H1 (cell line): Measurements from ENCODE around the gene BCL6B. TPM values are rescaled to one million over a fixed set of nuclear protein-coding genes. Genes with fewer than 3 reads are reported as not detected.

Experiments
- CTCF ChIA-PET: fragments of 300-600 bp; sonication (Branson Sonifier 250); formaldehyde crosslinking; loops from one replicate; lab custom pipeline; 2021; ENCODE audit not compliant: partially characterized antibody; lab: Charles Lee
- POLR2A ChIA-PET: fragments of 300-600 bp; sonication (Branson Sonifier 250); formaldehyde crosslinking; loops from one replicate; lab custom pipeline; 2021; ENCODE audit warnings: inconsistent platforms; ENCODE audit not compliant: partially characterized antibody; lab: Charles Lee
- DNase-seq, 2 experiments: peaks; one replicate each; pipeline versions ENCODE4 v3.0.0 to v3.0.0-alpha.2; 2010 to 2022; ENCODE audit warnings: low spot score in 2 of 2, low read depth in 1 of 2, mixed read lengths in 1 of 2
- FAIRE-seq: peaks from 2 replicates; lab custom pipeline; 2011; peaks lifted over from hg19 to GRCh38; lab: Jason Lieb, UNC
- H2AFZ ChIP-seq: 2 replicates; pipeline ENCODE4 v1.8.1; 2012; ENCODE audit warnings: low read length, inconsistent platforms
- H2AK5ac ChIP-seq: 2 replicates; pipeline ENCODE4 v1.6.1; 2013; ENCODE audit warnings: low read depth, low read length
- H2BK120ac ChIP-seq: replicated peaks from 2 replicates; pipeline ENCODE3; 2013; ENCODE audit warnings: low read depth, low read length, inconsistent platforms
- H2BK12ac ChIP-seq: 2 replicates; pipeline ENCODE4 v1.6.1; 2013; ENCODE audit warnings: low read depth, low read length
- H2BK15ac ChIP-seq: 2 replicates; pipeline ENCODE4 v1.6.1; 2013; ENCODE audit warnings: low read length
- H2BK20ac ChIP-seq: 2 replicates; pipeline ENCODE4 v1.6.1; 2013; ENCODE audit warnings: low read length
- H2BK5ac ChIP-seq: 2 replicates; pipeline ENCODE4 v1.6.1; 2013; ENCODE audit warnings: low read depth, low read length
- H3K14ac ChIP-seq: 2 replicates; pipeline ENCODE4 v1.6.1; 2013; ENCODE audit warnings: inconsistent platforms; ENCODE audit not compliant: insufficient read length
- H3K18ac ChIP-seq: 2 replicates; pipeline ENCODE4 v1.6.1; 2013; ENCODE audit warnings: low read length; ENCODE audit errors: extremely low read depth
- H3K23ac ChIP-seq: 2 replicates; pipeline ENCODE4 v1.6.1; 2013; ENCODE audit warnings: inconsistent platforms; ENCODE audit not compliant: insufficient read length
- H3K23me2 ChIP-seq: 2 replicates; pipeline ENCODE4 v1.6.1; 2013; ENCODE audit warnings: low read depth, low read length
- H3K27ac ChIP-seq: 2 replicates; pipeline ENCODE4 v1.6.1; 2011; ENCODE audit warnings: low read depth, low read length, inconsistent platforms
- H3K27me3 ChIP-seq, 4 experiments: replicated peaks in 1 of 4; 1 replicate in 1 of 4; 2 replicates in 3 of 4; pipeline versions ENCODE4 v1.6.1 to v1.8.1; 2011 to 2013; ENCODE audit warnings: low read length in 3 of 4, mild to moderate bottlenecking in 3 of 4, inconsistent platforms in 2 of 4, mixed read lengths in 2 of 4, moderate library complexity in 1 of 4; ENCODE audit not compliant: control insufficient read depth in 3 of 4, insufficient read depth in 3 of 4; ENCODE audit errors: extremely low read depth in 1 of 4
- H3K36me3 ChIP-seq, 4 experiments: 2 replicates each; pipeline versions ENCODE4 v1.6.1 to v1.8.1; 2011 to 2013; ENCODE audit warnings: mild to moderate bottlenecking in 4 of 4, low read length in 3 of 4, moderate library complexity in 2 of 4, control low read depth in 1 of 4, inconsistent platforms in 1 of 4; ENCODE audit not compliant: insufficient read depth in 4 of 4, control insufficient read depth in 2 of 4
- H3K4ac ChIP-seq: replicated peaks from 2 replicates; pipeline ENCODE3; 2013; ENCODE audit warnings: low read length, low read depth, mixed read lengths, inconsistent platforms; ENCODE audit not compliant: insufficient read length
- H3K4me1 ChIP-seq, 4 experiments: replicated peaks in 1 of 4; 1 replicate in 1 of 4; 2 replicates in 3 of 4; pipeline versions ENCODE4 v1.6.1 to v1.8.1; 2011 to 2013; ENCODE audit warnings: low read length in 3 of 4, inconsistent platforms in 2 of 4, mixed read lengths in 1 of 4; ENCODE audit not compliant: insufficient read depth in 4 of 4, control insufficient read depth in 3 of 4
- H3K4me2 ChIP-seq, 2 experiments: 2 replicates each; pipeline versions ENCODE4 v1.6.1 to v1.8.1; 2011 to 2013; ENCODE audit warnings: low read depth in 2 of 2, low read length in 2 of 2, control low read depth in 1 of 2, inconsistent platforms in 1 of 2, mild to moderate bottlenecking in 1 of 2; ENCODE audit not compliant: insufficient read depth in 1 of 2
- H3K4me3 ChIP-seq, 4 experiments: fragments of 200-600, 300-600 bp in 1 of 4; sonication (generic), shearing (Covaris generic), sonication (Bioruptor Twin) in 1 of 4; 2 replicates each; pipeline versions ENCODE4 v1.5.1 to v1.8.1; 2011 to 2016; ENCODE audit warnings: low read length in 4 of 4, low read depth in 3 of 4, control low read depth in 2 of 4, inconsistent platforms in 2 of 4, mild to moderate bottlenecking in 2 of 4, mixed read lengths in 1 of 4, moderate library complexity in 1 of 4; ENCODE audit not compliant: insufficient read depth in 2 of 4; ENCODE audit errors: extremely low read depth in 1 of 4
- H3K56ac ChIP-seq: replicated peaks from 2 replicates; pipeline ENCODE3; 2013; ENCODE audit warnings: low read depth, mild to moderate bottlenecking, mixed read lengths, low read length, inconsistent platforms; ENCODE audit not compliant: insufficient read length
- H3K79me1 ChIP-seq: 2 replicates; pipeline ENCODE4 v1.6.1; 2013; ENCODE audit warnings: low read depth, low read length, control low read depth
- H3K79me2 ChIP-seq, 2 experiments: 2 replicates each; pipeline versions ENCODE4 v1.6.1 to v1.8.1; 2012 to 2013; ENCODE audit warnings: low read length in 2 of 2, mild to moderate bottlenecking in 2 of 2, inconsistent platforms in 1 of 2; ENCODE audit not compliant: insufficient read depth in 2 of 2, control insufficient read depth in 1 of 2
- H3K9ac ChIP-seq, 4 experiments: replicated peaks in 1 of 4; 1 replicate in 1 of 4; 2 replicates in 3 of 4; pipeline versions ENCODE4 v1.6.1 to v1.8.1; 2011 to 2013; ENCODE audit warnings: low read depth in 3 of 4, low read length in 3 of 4, control low read depth in 2 of 4, mild to moderate bottlenecking in 2 of 4, moderate library complexity in 2 of 4, inconsistent platforms in 1 of 4; ENCODE audit errors: extremely low read depth in 1 of 4
- H3K9me3 ChIP-seq, 2 experiments: 2 replicates each; pipeline versions ENCODE4 v1.6.1 to v1.8.1; 2012 to 2013; ENCODE audit warnings: mild to moderate bottlenecking in 2 of 2, moderate library complexity in 2 of 2, control low read depth in 1 of 2, inconsistent platforms in 1 of 2, low read depth in 1 of 2, low read length in 1 of 2, mixed read lengths in 1 of 2; ENCODE audit not compliant: insufficient read depth in 2 of 2
- H4K20me1 ChIP-seq, 2 experiments: replicated peaks in 1 of 2; 2 replicates each; pipeline versions ENCODE3 to v1.8.1; 2011 to 2013; ENCODE audit warnings: inconsistent platforms in 2 of 2, low read length in 2 of 2, mild to moderate bottlenecking in 1 of 2; ENCODE audit not compliant: insufficient read depth in 2 of 2, control insufficient read depth in 1 of 2
- H4K5ac ChIP-seq: 2 replicates; pipeline ENCODE4 v1.6.1; 2013; ENCODE audit warnings: low read length, low read depth, mixed read lengths, inconsistent platforms; ENCODE audit not compliant: insufficient read length
- H4K8ac ChIP-seq: 2 replicates; pipeline ENCODE4 v1.8.0; 2013; ENCODE audit warnings: mild to moderate bottlenecking, moderate library complexity, low read length, inconsistent platforms; ENCODE audit not compliant: insufficient read depth; ENCODE audit errors: extremely low read depth
- H4K91ac ChIP-seq: replicated peaks from 2 replicates; pipeline ENCODE3; 2013; ENCODE audit warnings: low read length, mixed read lengths, inconsistent platforms; ENCODE audit not compliant: insufficient read length
- CEBPB ChIP-seq: IDR thresholded peaks from 2 replicates; pipeline ENCODE4 v1.6.1; 2012; ENCODE audit warnings: low read depth, low read length
- FOSL1 ChIP-seq: IDR thresholded peaks from 2 replicates; pipeline ENCODE4 v1.6.1; 2011; ENCODE audit warnings: mild to moderate bottlenecking, low read depth, low read length, moderate library complexity; ENCODE audit not compliant: insufficient read depth
- GTF2F1 ChIP-seq: IDR thresholded peaks from 2 replicates; pipeline ENCODE4 v1.6.1; 2012; ENCODE audit warnings: low read depth, low read length, improper control_type of control experiment, borderline replicate concordance
- NRF1 ChIP-seq: IDR thresholded peaks from 2 replicates; pipeline ENCODE4 v1.6.1; 2011; ENCODE audit warnings: mild to moderate bottlenecking, low read depth, low read length, improper control_type of control experiment
- RNF2 ChIP-seq: fragments of 200-900, 300-1000 bp; sonication (generic); IDR thresholded peaks from 2 replicates; pipeline ENCODE4 v1.7.1; 2016; ENCODE audit warnings: borderline replicate concordance, low read depth, mild to moderate bottlenecking, antibody characterized with exemption, low read length; ENCODE audit not compliant: poor library complexity, severe bottlenecking; ENCODE audit errors: missing control alignments
- SUZ12 ChIP-seq: fragments of 200-600 bp; sonication (generic); IDR thresholded peaks from 2 replicates; pipeline ENCODE4 v1.6.1; 2012; ENCODE audit warnings: mild to moderate bottlenecking, inconsistent platforms, low read length, moderate library complexity, mixed read lengths
- WGBS, 2 experiments: shearing (Covaris generic) in 1 of 2; methylation state at CpG; one replicate each; pipeline versions ENCODE4 v1.1.6 to v1.1.7; 2013 to 2015; ENCODE audit warnings: low lambda C conversion rate in 2 of 2, mixed read lengths in 2 of 2, inconsistent platforms in 1 of 2, low coverage in 1 of 2, missing lambda C conversion rate in 1 of 2; ENCODE audit not compliant: insufficient replicate concordance in 2 of 2, insufficient coverage in 1 of 2, insufficient read length in 1 of 2; ENCODE audit errors: extremely low coverage in 1 of 2, missing lambda C conversion rate in 1 of 2; 5-methylcytosine and 5-hydroxymethylcytosine counted together
- polyA plus RNA-seq, 7 experiments: library from polyadenylated mRNA; depleted of rRNA in 3 of 7; stranded (reverse) in 5 of 7; unstranded in 2 of 7; fragments of >200 nt in 5 of 7; fragments of 200-250 nt in 2 of 7; gene quantifications; 1 replicate in 5 of 7; 2 replicates in 1 of 7; 4 replicates in 1 of 7; pipeline versions ENCODE4 v1.2.1 to v1.2.3, GENCODE V29; 2011 to 2013; ENCODE audit warnings: missing spikeins in 2 of 7, mixed read lengths in 2 of 7
- total RNA-seq: library from RNA; stranded (reverse); fragmentation: NEBNext Ultra II Directional; extraction: Animal tissue kit (Norgen Biotek cat#: 25700); gene quantifications from 2 replicates; pipeline ENCODE4 v1.2.1, GENCODE V29; 2021

Gene BCL6B
- total and polyA plus RNA-seq, 2 of the 8 experiments (the other 6 are each of a cell fraction or from before 2014, with no cell fraction given) = 6.6 to 8.7 TPM

DNA sequence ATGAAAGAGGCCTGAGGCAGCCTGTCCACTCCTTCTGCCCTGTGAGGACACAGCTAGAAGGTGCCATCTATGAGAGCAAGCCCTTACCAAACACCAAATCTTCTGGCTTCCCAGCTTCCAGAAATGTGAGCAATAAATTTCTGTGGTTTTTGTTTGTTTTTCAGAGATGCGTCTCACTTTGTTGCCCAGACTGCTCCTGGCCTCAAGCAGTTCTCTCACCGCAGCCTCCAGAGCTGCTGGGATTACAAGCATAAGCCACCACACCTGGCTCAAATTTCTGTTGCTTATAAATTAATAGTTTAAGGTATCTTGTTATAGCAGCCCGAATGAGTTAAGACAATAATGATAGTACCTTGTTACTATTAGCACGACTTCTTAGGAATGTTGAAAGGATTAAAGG is 33.5 kb downstream of the BCL6B start:
- POLR2A ChIA-PET = interaction anchor here (0.7 to 1.0 kb wide), 2 partner anchors 44 to 118 kb away, joined by 3 to 4 read pairs; no protein-coding TSS in a partner anchor
- Histone ChIP-seq H2AK5ac (no peak overlapping the region), H2BK120ac (no peak overlapping the region), H2BK12ac (no peak overlapping the region), H4K20me1 (no peaks in the 10 kb centered on the region), H2AFZ (no peak overlapping the region), H3K27me3 (no peaks in the 10 kb centered on the region), H3K4me2 (no peak overlapping the region), H2BK15ac (no peak overlapping the region), H4K91ac (no peak overlapping the region), H3K4ac (no peak overlapping the region), H3K4me1 (no peaks in the 10 kb centered on the region; a peak in 1 of 7 replicates), H4K8ac (no peak overlapping the region), H4K5ac (no peak overlapping the region), H3K79me2 (no peaks in the 10 kb centered on the region), H3K23ac (no peak overlapping the region), H3K23me2 (no peaks in the 10 kb centered on the region), H2BK5ac (no peak overlapping the region), H3K18ac (no peak overlapping the region), H3K14ac (no peak overlapping the region), H3K9ac (no peak overlapping the region), H3K27ac (no peak overlapping the region), H3K36me3 (no peaks in the 10 kb centered on the region), H3K79me1 (no peaks in the 10 kb centered on the region), H2BK20ac (no peak overlapping the region), H3K9me3 (no peaks in the 10 kb centered on the region), H3K56ac (no peak overlapping the region), H3K4me3 (no peak overlapping the region)
- CTCF ChIA-PET = interaction anchor here (0.6 to 17.5 kb wide), 2 partner anchors 84 to 974 kb away, joined by 3 to 434 read pairs; no protein-coding TSS in a partner anchor
- TF ChIP-seq FOSL1 (no peak), GTF2F1 (no peak), RNF2 (no peak), NRF1 (no peak), SUZ12 (no peak), CEBPB (no peak)
- WGBS, 2 experiments = 97% methylated on average over 4 of the region's 4 CpGs; no CpG with 5 or more reads in 1 of the 2 experiments
- no peak for DNase-seq
- no peak for FAIRE-seq
